Endothelial cell of umbilical vein (primary cell): Measurements from ENCODE around the gene CDT1.

ENCODE experiments used
- CTCF ChIP-seq, 2 donors: IDR thresholded peaks; 1 replicate in 1 of 2; 2 replicates in 1 of 2; pipeline ENCODE4 v1.5.1; 2011; ENCODE audit warnings: low read length in 2 of 2, mild to moderate bottlenecking in 2 of 2, moderate library complexity in 2 of 2, control low read depth in 1 of 2, inconsistent platforms in 1 of 2, low read depth in 1 of 2; ENCODE audit not compliant: insufficient read depth in 1 of 2; ENCODE audit errors: extremely low read depth in 1 of 2
- GATA2 ChIP-seq: IDR thresholded peaks from 2 replicates; pipeline ENCODE4 v1.7.0; 2011; ENCODE audit warnings: low read depth, mild to moderate bottlenecking, moderate library complexity, mixed read lengths, low read length; ENCODE audit not compliant: insufficient read length, insufficient read depth
- POLR2A ChIP-seq: IDR thresholded peaks from 2 replicates; pipeline ENCODE4 v1.6.1; 2012; ENCODE audit warnings: low read depth, mild to moderate bottlenecking, control low read depth, low read length
- POLR2AphosphoS5 ChIP-seq: IDR thresholded peaks from 2 replicates; pipeline ENCODE4 v1.6.1; 2012; ENCODE audit warnings: low read depth, mild to moderate bottlenecking, control low read depth, low read length, moderate library complexity; ENCODE audit not compliant: insufficient read depth

DNA sequence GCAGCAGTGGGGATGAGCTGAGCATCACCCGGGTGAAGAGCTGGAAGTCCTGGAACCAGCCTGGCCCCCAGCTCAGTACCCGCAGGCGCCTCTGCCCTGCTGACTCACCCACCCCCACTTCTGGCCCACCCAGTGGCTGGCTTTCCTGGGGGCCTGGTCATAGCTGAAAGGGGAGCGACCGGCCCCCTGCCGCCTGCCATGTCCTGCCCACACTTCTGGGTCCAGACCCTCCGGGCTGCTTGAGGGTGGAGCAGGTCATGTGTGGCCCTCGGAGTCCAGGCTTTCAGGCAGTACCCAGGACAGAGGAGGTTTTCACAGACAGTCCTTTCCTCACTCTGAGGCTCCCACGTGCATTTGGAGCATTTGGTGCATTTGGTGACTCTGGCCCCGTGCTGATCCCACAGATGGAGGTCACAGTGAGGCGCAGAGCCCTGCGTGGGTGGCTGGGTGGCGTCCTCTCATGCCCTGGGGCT lies 11.5 kb upstream of the CDT1 start:
- TF ChIP-seq CTCF (IDR thresholded peaks at IDR 0.05; ENCODE audit: extremely low read depth in 1 of 2, insufficient read depth in 1 of 2, low read depth in 1 of 2, low read length in 2 of 2): no peak
- no peak for TF ChIP-seq POLR2AphosphoS5
- no peak for TF ChIP-seq POLR2A
- TF ChIP-seq GATA2: no peak
